Adrenal gland (tissue), 12 donors: Measurements from ENCODE around the gene ARF5. TPM values are rescaled to one million over a fixed set of nuclear protein-coding genes. Genes with fewer than 3 reads are reported as not detected.
A peak's percentile ranks its signal among the peaks of the same experiment; 100 is the strongest.

Source experiments
- DNase-seq, 7 donors: peaks; one replicate each; pipeline ENCODE4 v3.0.0-alpha.2; 2019 to 2020
- H3K27ac ChIP-seq, 5 donors: fragments of 200-600 bp; sonication (generic) in 4 of 5; 1 replicate in 3 of 5; 2 replicates in 2 of 5; pipeline versions ENCODE4 v1.5.1 to v1.8.0; 2016 to 2020; ENCODE audit warnings: mild to moderate bottlenecking in 1 of 5
- H3K27me3 ChIP-seq: fragments of 200-600 bp; 2 replicates; pipeline ENCODE4 v1.8.0; 2021
- H3K36me3 ChIP-seq, 2 donors: fragments of 200-600 bp; replicated peaks in 1 of 2; 1 replicate in 1 of 2; 2 replicates in 1 of 2; pipeline versions ENCODE4 v1.5.1 to v1.8.0; 2018 to 2022
- H3K4me1 ChIP-seq, 2 donors: fragments of 200-600 bp; replicated peaks in 1 of 2; 1 replicate in 1 of 2; 2 replicates in 1 of 2; pipeline versions ENCODE4 v1.5.1 to v1.8.0; 2018 to 2021
- H3K4me3 ChIP-seq, 4 donors: fragments of 200-600 bp; sonication (generic) in 3 of 4; one replicate each; pipeline ENCODE4 v1.5.1; 2016 to 2018
- H3K9me3 ChIP-seq, 3 donors: fragments of 200-600 bp; sonication (generic) in 1 of 3; replicated peaks in 1 of 3; 1 replicate in 2 of 3; 2 replicates in 1 of 3; pipeline versions ENCODE4 v1.5.1 to v1.8.0; 2016 to 2021
- POLR2A ChIP-seq, 2 donors: fragments of 450-650 bp; IDR thresholded peaks; one replicate each; pipeline ENCODE4 v1.6.1; 2017; ENCODE audit warnings: antibody characterized with exemption in 2 of 2, mild to moderate bottlenecking in 2 of 2, moderate library complexity in 1 of 2
- WGBS, 4 donors: extraction: QIAGEN DNeasy Blood & Tissue Kit in 2 of 4; methylation state at CpG; one replicate each; pipeline versions ENCODE4 v1.1.5 to v1.1.7; 2013 to 2017; 5-methylcytosine and 5-hydroxymethylcytosine counted together
- intact Hi-C, 2 donors: fragments of 100-400 bp; cut with DNase I; formaldehyde crosslinking; loops; one replicate each; pipeline versions ENCODE4 v1.14.1 to v1.15.0; 2022 to 2023
- polyA plus RNA-seq, 3 donors: library from polyadenylated mRNA; stranded (reverse); fragments of 200-250 nt in 2 of 3; fragments of 350-450 nt in 1 of 3; fragmentation: Illumina TruSeq in 1 of 3; extraction: RNeasy Lipid Tissue Mini Kit (QIAGEN cat#74804) in 1 of 3; gene quantifications; one replicate each; pipeline ENCODE4 v1.2.3, GENCODE V29; 2013 to 2014
- total RNA-seq, 9 donors: library from RNA; depleted of rRNA in 4 of 9; stranded (reverse); fragments of >200 nt in 4 of 9; fragments of 120-200 nt in 1 of 9; fragmentation: NEBNext Ultra II Directional in 1 of 9; extraction: Animal tissue kit (Norgen Biotek cat#: 25700) in 1 of 9; gene quantifications; one replicate each; pipeline versions ENCODE4 v1.1.0 to v1.2.4, GENCODE V29; 2013 to 2023
- TF ChIP-seq, protein P1 (sequence below), 6 experiments: fragments of 450-650 bp in 4 of 6; fragments of 200-600 bp in 2 of 6; sonication (generic) in 1 of 6; IDR thresholded peaks; 1 replicate in 5 of 6; 2 replicates in 1 of 6; pipeline versions ENCODE4 v1.5.1 to v1.8.0; 2016 to 2021; ENCODE audit warnings: antibody characterized with exemption in 6 of 6, mild to moderate bottlenecking in 2 of 6, moderate library complexity in 1 of 6
- donor health status: healthy with polysubstance abuse.
- donor health status: Bipolar disorder and iron deficiency.
- donor health status: DM: yes; HTN: yes; CAD: no.
- donor health status: DM: no; HTN: no; CAD: no.
- donor health status: DM: no; HTN: no; CAD: no.
- donor health status: DM: yes; HTN: yes; CAD: no.

The ARF5 gene
- total and polyA plus RNA-seq, 12 donors = 88.7 to 259 (median 115) TPM

DNA sequence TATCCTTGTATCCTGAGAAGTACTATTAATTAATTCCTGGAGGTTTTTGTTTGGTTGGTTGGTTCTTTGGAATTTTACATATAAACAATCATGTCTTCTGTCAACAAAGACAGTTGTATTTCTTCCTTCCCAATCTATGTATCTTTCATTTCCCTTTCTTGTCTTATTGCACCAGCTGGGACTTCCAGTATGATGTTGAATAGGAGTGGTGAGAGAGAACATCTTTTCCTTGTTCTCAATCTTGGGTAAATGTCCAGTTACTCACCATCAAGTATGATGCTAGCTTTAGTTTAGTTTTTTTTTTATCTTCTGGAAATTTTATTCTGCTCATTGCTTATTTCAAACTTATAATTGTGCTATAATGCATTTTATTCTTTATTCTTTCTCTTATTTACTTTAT lies 37.1 kb downstream of the ARF5 start:
- no peak overlapping the region for H3K27ac ChIP-seq
- no peaks in the 10 kb centered on the region for H3K36me3 ChIP-seq
- H3K27me3 ChIP-seq = peaks cover 12% of the 10 kb centered on the region
- no peak for DNase-seq
- intact Hi-C loops = no loop called here
- H3K4me3 ChIP-seq = no peak overlapping the region
- H3K9me3 ChIP-seq = no peaks in the 10 kb centered on the region
- no peaks in the 10 kb centered on the region for H3K4me1 ChIP-seq
- TF ChIP-seq, protein P1, sequence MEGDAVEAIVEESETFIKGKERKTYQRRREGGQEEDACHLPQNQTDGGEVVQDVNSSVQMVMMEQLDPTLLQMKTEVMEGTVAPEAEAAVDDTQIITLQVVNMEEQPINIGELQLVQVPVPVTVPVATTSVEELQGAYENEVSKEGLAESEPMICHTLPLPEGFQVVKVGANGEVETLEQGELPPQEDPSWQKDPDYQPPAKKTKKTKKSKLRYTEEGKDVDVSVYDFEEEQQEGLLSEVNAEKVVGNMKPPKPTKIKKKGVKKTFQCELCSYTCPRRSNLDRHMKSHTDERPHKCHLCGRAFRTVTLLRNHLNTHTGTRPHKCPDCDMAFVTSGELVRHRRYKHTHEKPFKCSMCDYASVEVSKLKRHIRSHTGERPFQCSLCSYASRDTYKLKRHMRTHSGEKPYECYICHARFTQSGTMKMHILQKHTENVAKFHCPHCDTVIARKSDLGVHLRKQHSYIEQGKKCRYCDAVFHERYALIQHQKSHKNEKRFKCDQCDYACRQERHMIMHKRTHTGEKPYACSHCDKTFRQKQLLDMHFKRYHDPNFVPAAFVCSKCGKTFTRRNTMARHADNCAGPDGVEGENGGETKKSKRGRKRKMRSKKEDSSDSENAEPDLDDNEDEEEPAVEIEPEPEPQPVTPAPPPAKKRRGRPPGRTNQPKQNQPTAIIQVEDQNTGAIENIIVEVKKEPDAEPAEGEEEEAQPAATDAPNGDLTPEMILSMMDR (IDR thresholded peaks at IDR 0.05) = no peak
- no peak for TF ChIP-seq POLR2A (IDR thresholded peaks at IDR 0.05)

DNA sequence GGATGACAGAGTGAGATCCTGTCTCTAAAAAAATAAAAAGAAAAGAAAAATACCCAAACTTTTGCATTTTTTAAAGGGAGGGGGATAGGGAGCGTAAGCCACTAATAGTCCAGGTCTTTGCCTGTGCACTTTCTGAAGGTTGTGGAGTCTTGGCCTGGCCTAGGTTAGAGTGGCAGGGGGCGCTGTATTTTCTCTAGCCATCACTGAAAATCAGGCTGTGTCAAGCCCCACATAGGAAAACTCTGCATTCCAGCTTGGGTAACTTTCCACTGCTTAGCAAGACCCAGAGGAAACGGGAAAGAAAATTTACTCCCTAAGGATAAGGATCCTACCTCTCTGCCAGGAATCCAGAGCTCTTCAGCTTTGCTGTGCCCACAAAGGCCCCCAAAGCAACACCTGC lies 40.2 kb downstream of the ARF5 start:
- H3K9me3 ChIP-seq = no peaks in the 10 kb centered on the region
- WGBS, 4 donors = 53 to 78% (median 73%) methylated on average over 3 of the region's 3 CpGs
- H3K27ac ChIP-seq = no peak overlapping the region

DNA sequence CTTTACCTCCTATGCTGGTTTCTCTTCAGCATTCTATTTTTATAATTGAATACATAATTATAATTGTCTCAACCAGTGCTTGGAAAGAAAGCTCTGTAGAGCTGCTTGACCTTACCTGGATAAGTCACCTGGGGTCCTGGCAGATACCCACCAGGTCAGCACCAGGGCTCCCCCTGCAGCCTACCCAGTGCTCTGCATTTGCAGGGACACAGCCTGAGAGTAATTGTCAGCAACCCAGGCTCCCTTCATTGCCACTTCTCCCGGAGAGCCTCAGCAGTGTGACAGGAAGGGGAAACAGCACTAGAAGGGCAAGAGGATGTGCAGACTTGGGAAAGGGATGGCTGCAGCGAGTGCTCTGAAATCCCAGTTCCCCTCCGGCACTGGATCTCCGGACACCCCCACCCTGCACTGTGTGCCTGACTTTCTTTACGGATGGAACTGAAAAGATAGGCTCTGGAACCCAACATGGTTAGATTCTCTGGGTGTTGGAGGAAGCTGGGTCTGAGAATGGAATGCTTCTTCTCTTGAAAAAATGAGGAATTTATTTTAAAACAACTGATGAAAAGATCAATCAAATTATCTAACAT lies 41.1 kb downstream of the ARF5 start:
- Histone ChIP-seq H3K4me3 (no peak overlapping the region), H3K36me3 (no peaks in the 10 kb centered on the region), H3K9me3 (no peaks in the 10 kb centered on the region), H3K4me1 (no peaks in the 10 kb centered on the region), H3K27me3 (peaks cover 5% of the 10 kb centered on the region), H3K27ac (no peak overlapping the region)
- WGBS, 4 donors = 13 to 20% (median 16%) methylated on average over 5 of the region's 5 CpGs
- intact Hi-C loops = no loop called here
- TF ChIP-seq POLR2A (IDR thresholded peaks at IDR 0.05) = no peak
- TF ChIP-seq, protein P1 (IDR thresholded peaks at IDR 0.05) = peak in 2 of 6 experiments; percentile 19 to 20
- peak in 2 of 7 donors; percentile 13 to 28 for DNase-seq

More for the DNA sequence above, 40.2 kb downstream of the ARF5 start:
- TF ChIP-seq, protein P1 (IDR thresholded peaks at IDR 0.05) = no peak
- TF ChIP-seq POLR2A (IDR thresholded peaks at IDR 0.05) = no peak
- no peak for DNase-seq
- intact Hi-C loops = no loop called here
- H3K27me3 ChIP-seq = peaks cover 10% of the 10 kb centered on the region
- no peaks in the 10 kb centered on the region for H3K4me1 ChIP-seq
- H3K36me3 ChIP-seq = no peaks in the 10 kb centered on the region
- H3K4me3 ChIP-seq = no peak overlapping the region

DNA sequence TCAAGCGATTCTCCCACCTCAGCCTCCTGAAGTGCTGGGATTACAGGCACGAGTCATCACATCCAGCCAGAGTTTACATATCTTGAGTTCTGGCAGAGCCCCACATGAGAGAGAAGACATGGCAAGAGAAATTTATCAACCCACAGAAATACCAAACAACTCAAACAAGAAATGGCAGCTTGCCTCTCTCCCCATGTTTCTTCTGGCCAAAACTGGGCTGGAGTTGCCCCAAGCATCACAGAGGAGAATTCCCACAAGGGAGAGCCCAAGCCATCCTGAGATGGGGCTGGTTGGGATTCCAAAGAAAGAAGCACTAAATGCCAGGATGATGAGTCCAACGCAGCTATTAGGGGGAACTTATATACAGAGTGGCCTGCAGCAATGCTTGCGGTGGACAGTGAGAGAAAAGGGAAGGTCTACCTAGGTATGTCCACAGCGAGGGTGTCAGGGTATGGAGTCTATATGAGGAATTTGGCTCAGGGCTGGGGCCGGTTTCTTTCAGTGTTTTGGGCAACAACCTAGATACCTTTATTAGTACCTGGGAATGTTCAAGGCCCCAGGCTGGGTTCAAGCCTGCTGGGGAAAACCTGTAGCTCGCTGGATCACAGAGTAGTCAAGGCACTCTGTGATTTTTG lies 44.2 kb downstream of the ARF5 start:
- Histone ChIP-seq H3K4me1 (no peaks in the 10 kb centered on the region), H3K27me3 (peaks cover 3% of the 10 kb centered on the region), H3K27ac (no peak overlapping the region), H3K36me3 (no peaks in the 10 kb centered on the region), H3K4me3 (no peak overlapping the region), H3K9me3 (no peaks in the 10 kb centered on the region)
- 73 to 82% (median 79%) methylated on average over 7 of the region's 7 CpGs for WGBS, 4 donors
- DNase-seq = no peak
- intact Hi-C loops = no loop called here
- TF ChIP-seq POLR2A (IDR thresholded peaks at IDR 0.05) = no peak
- TF ChIP-seq, protein P1 (IDR thresholded peaks at IDR 0.05) = no peak
